Stimulated activated CD4-positive, alpha-beta T cell treated with anti-CD3 and anti-CD28 coated beads, Interleukin-2, amount 100 ng/mL, for 24 hours (primary cell): ENCODE data around the gene ADAMTS6.

Experiments
- DNase-seq, 2 donors: peaks; one replicate each; pipeline ENCODE4 v3.0.0-alpha.2; 2020

Gene ADAMTS6

GRCh38 chr5:65141493-65141892, 340.2 kb downstream of the ADAMTS6 start:
- no peak for DNase-seq

GRCh38 chr5:65137631-65138030, 344.1 kb downstream of the ADAMTS6 start:
- no peak for DNase-seq

GRCh38 chr5:65133477-65134110, 348.1 kb downstream of the ADAMTS6 start:
- no peak for DNase-seq

GRCh38 chr5:65132386-65132785, 349.3 kb downstream of the ADAMTS6 start:
- no peak for DNase-seq

- DNase-seq = no peak
Measured at GRCh38 chr5:65128226-65128625, 353.5 kb downstream of the ADAMTS6 start.

- DNase-seq = no peak
Measured at GRCh38 chr5:65127161-65127901, 354.4 kb downstream of the ADAMTS6 start.

- no peak for DNase-seq
Measured at GRCh38 chr5:65126542-65127069, 355.1 kb downstream of the ADAMTS6 start.

- DNase-seq = no peak
Measured at GRCh38 chr5:65125591-65126541, 355.9 kb downstream of the ADAMTS6 start.

- DNase-seq = no peak
Measured at GRCh38 chr5:65121880-65122436, 359.8 kb downstream of the ADAMTS6 start.

- DNase-seq = no peak
Measured at GRCh38 chr5:65120371-65120967, 361.3 kb downstream of the ADAMTS6 start.

GRCh38 chr5:65117525-65117924, 364.2 kb downstream of the ADAMTS6 start:
- no peak for DNase-seq

GRCh38 chr5:65113771-65114170, 367.9 kb downstream of the ADAMTS6 start:
- DNase-seq = no peak

- DNase-seq = no peak
Measured at GRCh38 chr5:65111961-65112658, 369.6 kb downstream of the ADAMTS6 start.

GRCh38 chr5:65108786-65109743, 372.7 kb downstream of the ADAMTS6 start:
- DNase-seq = no peak

- DNase-seq = no peak
Measured at GRCh38 chr5:65105301-65105700, 376.4 kb downstream of the ADAMTS6 start.

GRCh38 chr5:65104831-65105230, 376.9 kb downstream of the ADAMTS6 start:
- DNase-seq = no peak

- DNase-seq = no peak
Measured at GRCh38 chr5:65103756-65104440, 377.8 kb downstream of the ADAMTS6 start.

- peak; percentile 43 to 52 for DNase-seq
Measured at GRCh38 chr5:65102976-65103711, 378.6 kb downstream of the ADAMTS6 start.

GRCh38 chr5:65102371-65102975, 379.2 kb downstream of the ADAMTS6 start:
- DNase-seq = no peak
